Activated gamma-delta T cell treated with anti-CD3 and anti-CD28 coated beads, Interleukin-2, amount 50 U/mL, for 16 hours (primary cell): ENCODE results near the gene GRK6.
"Not testable (repeated sequence)": the region's sequence is repeated elsewhere in the genome, so short reads cannot be mapped to it uniquely, and the experiment has no call there.

Experiments
- DNase-seq: peaks from one replicate; pipeline ENCODE4 v3.0.0-alpha.2; 2020; ENCODE audit warnings: low read depth

The GRK6 gene

DNA sequence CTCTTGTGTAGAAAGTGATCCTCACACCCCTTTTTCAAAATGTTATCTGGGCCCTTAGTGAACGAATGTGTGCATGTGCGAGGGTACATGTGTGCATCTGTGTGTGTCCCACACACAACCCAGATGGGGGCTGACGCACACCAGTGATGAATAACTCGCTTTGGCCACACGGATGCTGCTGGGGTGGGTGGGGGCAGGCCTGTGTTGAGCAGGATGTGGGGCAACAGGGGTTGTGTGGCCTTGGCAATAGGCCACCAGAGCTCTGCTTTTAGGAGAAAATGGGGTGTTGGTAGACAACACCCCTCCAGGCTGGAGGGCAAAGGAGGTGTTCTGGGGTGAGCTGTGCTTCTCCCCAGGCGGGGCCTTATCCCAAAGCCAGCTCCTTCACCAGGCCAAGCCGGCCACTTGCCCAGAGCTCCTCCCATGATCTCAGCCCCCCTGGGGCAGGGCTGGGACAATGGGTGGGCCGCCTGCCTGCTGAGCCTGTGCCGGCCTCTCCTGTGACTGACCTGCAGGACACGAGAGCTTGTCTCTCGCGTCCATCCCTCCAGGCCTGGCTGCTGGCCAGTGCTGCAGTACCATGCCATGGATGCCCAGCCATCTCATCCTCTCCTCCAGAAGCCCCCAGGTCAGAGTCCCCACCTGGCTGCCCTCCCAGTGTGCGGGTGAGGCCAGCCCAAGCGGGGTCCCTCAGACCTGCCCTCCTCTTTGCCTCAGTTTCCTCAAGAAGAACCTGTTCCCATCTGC lies 45.3 kb downstream of the GRK6 start:
- peak; percentile 60 for DNase-seq

GRCh38 chr5:177472460-177473442 lies 46.3 kb downstream of the GRK6 start:
- DNase-seq = peak; percentile 71

DNA sequence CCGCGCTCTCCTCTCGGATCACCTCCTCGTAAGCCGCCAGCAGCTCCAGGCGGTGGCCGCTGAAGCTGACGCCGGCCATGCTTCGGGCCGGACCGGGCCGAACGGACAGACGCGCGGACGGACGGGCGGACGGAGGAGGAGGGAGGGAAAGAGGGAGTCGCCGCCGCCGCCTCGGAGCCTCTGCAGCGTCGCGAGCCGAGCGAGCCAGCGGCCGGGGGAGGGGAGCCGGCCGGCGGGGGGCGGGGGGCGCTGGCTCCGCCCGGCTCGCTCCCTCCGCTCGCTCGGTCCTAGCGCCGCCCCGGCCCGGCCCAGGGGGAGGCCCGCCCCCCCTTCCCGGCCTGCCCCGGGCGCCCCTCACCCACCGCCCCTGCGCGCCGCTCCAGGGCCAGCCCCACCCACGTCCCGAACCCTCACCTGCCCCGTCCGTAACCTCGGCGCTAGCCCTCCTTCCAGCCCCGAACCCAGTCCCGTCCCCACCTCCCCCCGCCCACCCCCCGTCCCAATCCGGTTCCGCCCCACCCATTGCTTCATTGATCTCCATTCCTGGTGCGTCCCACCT lies 47.0 kb downstream of the GRK6 start, which contains the start of gene DBN1:
Gene DBN1, minus strand, starts transcription at position 192 of the 559 bp plus-strand sequence. Its CDS starts 113 bp downstream, at position 79.
- no peak for DNase-seq

DNA sequence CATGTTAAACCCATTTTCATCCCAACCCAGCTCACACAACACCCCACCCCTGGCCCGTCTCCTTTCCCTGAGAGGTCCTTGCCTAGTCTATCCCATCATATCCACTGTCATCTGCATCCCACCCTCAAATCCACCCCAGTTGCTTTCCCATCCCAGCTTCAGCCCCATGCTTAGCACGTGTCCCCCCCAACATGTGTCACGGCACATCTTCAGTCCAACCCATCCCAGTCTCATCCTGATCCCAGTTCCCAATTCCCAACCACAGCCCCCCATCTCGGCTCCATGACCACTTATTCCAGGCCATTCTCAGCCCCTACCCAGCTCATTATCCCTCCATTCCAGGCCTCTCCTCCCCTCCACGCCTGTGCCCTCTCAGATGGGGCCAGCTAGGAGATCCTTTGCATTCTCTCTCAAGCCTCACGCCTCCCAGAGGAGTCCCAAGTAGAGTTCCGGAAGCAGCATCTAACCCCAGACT lies 47.6 kb downstream of the GRK6 start:
- no peak for DNase-seq

DNA sequence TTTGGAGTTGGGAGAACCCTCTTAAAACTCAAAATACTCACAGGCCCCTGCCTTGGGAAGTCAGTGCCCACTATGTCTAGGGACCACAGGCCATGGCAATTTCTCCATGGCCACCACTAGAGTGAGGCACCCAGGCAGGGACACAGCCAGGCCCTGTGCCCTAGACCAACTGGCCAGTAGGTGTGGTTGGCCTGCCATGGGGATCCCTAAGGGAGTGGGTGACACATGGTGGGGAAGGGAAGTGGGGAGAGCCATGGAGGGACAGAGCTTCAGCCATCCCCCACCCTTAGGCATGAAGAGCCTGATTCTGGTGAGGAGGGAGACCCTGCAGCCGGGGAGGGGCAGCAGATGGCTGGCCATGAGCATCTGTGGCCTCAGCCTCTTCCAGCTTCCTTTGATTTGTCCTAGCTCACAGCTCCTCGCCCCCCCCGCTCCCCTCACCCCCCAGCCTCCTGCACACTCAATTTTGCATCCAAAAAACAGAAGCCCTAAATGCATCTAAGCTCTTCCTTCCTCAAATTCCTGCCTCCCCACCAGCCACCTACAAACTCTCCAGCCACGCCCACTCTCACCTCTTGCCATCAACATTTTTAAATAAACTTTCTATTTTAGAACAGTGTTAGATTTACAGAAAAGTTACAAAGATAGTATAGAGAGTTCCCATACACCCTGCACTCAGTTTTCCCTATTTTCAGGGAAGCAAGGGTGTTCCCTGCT lies 48.5 kb downstream of the GRK6 start:
- DNase-seq = no peak

DNA sequence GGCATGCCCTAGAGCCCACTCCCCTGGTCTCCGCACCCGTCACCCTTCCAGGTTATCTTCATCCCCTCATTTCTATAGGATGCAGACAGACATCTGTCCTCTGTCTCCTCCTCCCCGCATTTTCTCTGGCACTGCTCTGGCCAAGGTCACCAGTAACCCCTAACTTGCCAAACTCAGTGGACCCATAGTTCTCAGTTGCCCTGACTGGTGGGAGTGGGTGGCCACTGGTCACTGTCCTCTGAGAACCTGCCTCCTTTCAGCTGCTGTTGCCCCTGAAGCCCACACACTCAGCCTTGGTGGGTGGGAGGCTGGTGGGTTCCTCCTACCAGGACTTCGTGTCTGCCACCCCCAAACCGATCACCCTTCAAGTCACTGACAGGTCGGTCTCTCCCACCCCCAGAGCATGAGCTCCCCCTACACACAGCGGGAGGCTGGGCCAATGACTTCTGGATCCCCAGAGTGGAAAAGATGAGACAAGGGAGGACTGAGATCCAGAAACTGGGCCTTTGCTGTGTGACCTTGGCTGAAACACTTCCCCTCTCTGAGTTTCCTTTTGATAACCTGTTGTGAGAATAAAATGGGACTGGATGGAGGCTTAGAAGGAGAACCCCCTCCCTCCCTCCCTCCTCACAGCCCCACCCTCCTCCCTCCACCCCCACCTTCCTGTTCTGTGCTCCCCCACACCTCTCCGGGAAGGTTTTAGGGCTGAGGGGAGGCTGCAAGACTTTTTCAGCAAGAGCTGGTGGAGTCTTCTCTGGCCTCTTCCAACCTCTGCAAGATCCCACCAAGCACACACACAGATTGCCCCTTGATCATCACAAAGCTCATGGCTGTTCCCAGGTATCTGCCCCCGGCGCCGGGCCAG lies 49.3 kb downstream of the GRK6 start:
- no peak for DNase-seq

GRCh38 chr5:177476531-177477233 lies 50.2 kb downstream of the GRK6 start:
- no peak for DNase-seq

GRCh38 chr5:177477701-177478477 lies 51.4 kb downstream of the GRK6 start:
- DNase-seq = no peak

DNA sequence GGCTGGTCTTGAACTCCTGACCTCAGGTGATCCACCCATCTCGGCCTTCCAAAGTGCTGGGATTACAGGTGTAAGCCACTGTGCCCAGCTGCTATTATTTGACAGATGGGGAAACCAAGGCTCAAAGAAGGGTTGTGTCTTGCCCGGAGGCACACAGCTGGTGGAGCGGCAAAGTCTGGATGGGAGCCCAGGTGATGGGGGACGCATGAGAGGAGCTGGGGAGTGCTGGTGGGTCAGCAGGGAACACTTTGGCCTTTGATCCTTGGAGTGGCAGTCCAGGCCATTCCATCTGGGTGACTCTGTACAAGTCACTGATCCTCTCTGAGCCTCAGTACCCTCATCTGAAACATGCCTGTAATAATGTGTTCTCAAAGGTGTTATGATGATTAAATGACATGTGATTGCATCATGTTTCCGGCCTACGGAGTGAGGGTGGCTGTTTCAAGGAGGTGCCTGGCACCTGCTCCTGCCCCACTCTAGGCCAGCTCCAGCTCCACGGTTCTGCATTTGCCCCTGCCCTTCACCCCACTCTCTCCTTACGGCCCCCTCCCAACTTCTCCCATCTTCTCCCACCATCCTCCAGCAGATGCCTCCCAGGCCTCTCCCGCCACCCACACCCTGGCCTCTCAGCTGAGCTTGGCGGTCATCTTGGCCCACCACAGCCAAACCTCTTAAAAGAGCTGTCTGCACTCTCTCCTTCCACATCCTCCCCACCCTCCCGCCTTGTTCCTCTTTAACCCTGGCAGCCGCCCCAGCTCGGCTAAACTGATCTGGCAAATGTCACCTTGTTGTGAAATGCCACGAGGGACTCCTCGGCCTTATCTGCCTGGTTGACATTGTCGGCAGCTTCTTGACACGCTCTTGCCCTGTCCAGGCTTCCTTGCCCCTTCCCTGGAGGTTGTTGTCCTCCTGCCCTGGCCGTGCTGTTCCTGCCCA lies 52.5 kb downstream of the GRK6 start:
- DNase-seq = peak; percentile 36

- DNase-seq = no peak
Measured at GRCh38 chr5:177479774-177480173, 53.3 kb downstream of the GRK6 start.

DNA sequence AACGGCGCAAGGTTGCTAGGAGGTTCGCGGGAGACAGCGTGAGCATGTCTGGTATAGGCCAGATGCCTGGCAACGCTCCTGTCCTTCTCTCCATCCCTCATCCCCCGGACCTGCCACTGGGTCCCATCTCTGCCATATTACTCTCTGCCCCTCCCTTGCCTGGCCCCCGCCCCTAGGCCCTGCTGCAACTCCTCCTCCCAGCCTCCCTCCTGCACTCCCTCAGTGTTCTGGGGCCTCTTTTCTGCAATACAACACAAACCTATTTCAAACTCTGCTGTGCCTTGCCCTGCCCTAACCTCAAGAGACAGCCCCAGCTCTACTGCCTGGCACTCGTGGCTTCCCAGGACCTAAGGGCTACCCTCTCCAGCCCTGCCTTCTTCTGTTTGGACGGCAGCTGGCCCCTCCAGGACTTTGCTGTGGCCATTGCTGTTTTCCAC lies 55.9 kb downstream of the GRK6 start:
- no peak for DNase-seq

GRCh38 chr5:177483042-177483441 lies 56.6 kb downstream of the GRK6 start:
- DNase-seq = no peak

DNA sequence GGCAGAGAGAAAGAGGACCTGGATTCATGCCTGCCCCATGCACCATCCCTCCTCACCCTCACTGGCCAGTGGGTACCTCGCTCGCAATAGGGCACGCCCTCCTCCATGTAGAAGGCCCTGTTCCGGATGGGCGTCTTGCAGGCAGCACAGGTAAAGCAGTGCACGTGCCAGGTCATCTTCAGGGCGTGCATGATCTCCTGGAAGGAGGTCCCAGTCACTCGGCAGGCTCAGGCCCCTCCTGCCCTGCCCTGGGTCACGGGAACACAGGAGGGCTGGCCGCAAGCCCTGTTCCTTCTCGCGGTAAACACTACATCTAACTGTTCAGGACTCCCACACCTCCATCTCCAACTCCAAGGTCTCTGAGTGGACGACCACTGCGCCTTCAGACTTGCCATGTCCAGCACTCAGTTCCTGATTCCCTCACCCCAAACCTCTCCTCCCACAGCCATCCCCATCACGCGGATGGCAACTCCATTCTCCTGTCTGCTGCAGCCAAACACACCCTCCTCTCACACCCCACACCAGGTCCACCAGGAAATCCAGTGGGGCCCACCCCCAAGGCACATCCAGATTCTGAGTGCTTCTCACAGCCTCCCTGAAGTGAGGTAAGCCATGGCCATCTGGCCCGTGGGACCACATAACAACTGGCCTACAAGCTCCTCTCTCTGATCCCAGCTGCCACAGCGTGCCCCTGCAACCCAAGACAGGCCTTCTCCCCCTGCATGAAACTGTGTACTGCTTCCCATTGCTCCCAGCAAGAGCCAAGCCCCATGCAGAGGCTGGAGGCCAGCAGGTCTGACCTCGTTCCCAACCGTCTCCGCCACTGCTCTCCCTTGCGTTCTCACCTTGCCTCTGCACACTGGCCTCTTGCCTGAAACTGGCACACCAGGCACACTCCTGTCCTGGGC lies 57.8 kb downstream of the GRK6 start:
- DNase-seq = no peak

- no peak for DNase-seq
Measured at GRCh38 chr5:177484902-177485549, 58.5 kb downstream of the GRK6 start.

GRCh38 chr5:177485753-177486152 lies 59.3 kb downstream of the GRK6 start:
- DNase-seq = not testable (repeated sequence)

DNA sequence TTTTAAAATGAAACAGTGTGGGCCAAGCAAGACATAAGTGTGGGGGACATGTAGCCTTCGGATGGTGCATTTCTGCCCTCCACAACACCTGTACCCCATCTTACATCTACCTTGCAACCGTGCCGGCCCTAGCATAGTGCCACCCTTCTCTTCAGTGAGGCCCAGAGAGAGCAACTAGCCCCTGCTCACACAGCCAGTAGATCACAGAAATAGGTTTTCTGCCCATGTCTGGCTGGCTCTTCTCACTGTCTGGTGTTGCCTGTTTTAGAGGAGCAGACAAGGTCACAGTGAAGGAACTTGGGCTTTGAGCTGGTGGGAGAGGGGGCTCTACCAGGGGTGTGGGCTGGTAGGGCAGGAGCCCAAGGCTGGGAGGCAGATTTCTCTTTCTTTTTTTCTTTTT lies 59.8 kb downstream of the GRK6 start:
- DNase-seq = no peak

GRCh38 chr5:177487144-177487543 lies 60.7 kb downstream of the GRK6 start:
- DNase-seq = no peak
